Peyer's patch (tissue), 4 donors: ENCODE measurements around the gene FHOD3.

Experiments used
- POLR2A ChIP-seq, 2 donors: fragments of 450-650 bp; IDR thresholded peaks; one replicate each; pipeline ENCODE4 v1.5.1; 2017; ENCODE audit warnings: antibody characterized with exemption in 2 of 2, mild to moderate bottlenecking in 2 of 2, moderate library complexity in 2 of 2
- TF ChIP-seq, protein P1 (sequence below), 6 experiments: fragments of 450-650 bp in 4 of 6; fragments of 200-600 bp in 2 of 6; sonication (generic) in 1 of 6; IDR thresholded peaks; one replicate each; pipeline ENCODE4 v1.5.1; 2017 to 2019; ENCODE audit warnings: antibody characterized with exemption in 6 of 6, mild to moderate bottlenecking in 3 of 6, moderate library complexity in 1 of 6

DNA sequence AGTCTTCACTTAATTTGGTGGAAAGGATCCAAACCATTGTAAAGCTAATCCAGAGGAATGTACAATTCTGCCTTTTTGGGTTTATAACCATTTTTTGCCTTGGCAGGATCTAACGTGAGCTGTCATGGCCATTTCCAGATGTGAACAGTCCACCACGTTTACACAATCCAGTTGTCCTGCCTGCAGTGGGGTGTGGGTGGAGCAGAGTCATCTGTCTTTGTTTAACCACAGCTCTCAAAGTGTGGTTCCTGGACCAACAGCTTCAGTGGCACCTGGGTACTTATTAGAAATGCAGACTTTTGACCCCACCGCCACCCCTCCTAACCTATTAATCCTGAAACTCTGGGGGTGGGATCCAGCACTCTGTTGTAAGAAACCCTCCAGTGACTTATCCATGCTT is 35.9 kb downstream of the FHOD3 start:
- TF ChIP-seq, protein P1, sequence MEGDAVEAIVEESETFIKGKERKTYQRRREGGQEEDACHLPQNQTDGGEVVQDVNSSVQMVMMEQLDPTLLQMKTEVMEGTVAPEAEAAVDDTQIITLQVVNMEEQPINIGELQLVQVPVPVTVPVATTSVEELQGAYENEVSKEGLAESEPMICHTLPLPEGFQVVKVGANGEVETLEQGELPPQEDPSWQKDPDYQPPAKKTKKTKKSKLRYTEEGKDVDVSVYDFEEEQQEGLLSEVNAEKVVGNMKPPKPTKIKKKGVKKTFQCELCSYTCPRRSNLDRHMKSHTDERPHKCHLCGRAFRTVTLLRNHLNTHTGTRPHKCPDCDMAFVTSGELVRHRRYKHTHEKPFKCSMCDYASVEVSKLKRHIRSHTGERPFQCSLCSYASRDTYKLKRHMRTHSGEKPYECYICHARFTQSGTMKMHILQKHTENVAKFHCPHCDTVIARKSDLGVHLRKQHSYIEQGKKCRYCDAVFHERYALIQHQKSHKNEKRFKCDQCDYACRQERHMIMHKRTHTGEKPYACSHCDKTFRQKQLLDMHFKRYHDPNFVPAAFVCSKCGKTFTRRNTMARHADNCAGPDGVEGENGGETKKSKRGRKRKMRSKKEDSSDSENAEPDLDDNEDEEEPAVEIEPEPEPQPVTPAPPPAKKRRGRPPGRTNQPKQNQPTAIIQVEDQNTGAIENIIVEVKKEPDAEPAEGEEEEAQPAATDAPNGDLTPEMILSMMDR (IDR thresholded peaks at IDR 0.05), result no peak
- no peak for TF ChIP-seq POLR2A (IDR thresholded peaks at IDR 0.05)
